ENCODE data around the gene LHX4. TPM values are rescaled to one million over a fixed set of nuclear protein-coding genes. Genes with fewer than 3 reads are reported as not detected.

The LHX4 gene
- polyA plus RNA-seq, 1 experiment, result 0.06 TPM

DNA sequence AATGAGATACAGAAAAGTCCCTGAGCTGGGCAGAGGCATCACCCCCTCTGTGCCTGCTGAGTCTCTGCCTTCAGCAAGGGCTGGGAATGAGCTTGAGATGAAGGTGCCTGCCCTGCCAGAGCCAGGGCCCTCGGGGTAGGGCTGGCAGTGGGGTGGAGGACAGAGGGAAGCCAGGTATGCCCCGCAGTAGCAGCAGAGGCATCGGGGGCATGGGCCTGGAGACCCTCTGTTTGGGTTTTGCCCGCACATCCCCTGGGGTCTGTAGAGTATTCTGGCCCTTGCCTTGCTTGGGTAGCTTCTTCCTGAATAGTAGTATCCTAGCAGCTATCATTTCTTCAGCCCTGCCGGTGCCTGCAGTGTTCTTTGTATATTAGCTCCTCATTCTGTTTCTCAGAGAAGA lies 42.4 kb upstream of the LHX4 start:
- CTCF ChIA-PET, result interaction anchor here (0.7 to 5.3 kb wide), 24 partner anchors 9 to 373 kb away, joined by 3 to 49 read pairs (median 4); no protein-coding TSS in a partner anchor
- Histone ChIP-seq H3K36me3 (ENCODE audit: control insufficient read depth, insufficient read depth, low read length) (peaks cover 38% of the 10 kb centered on the region), H3K4me3 (ENCODE audit: low read depth, low read length) (no peak overlapping the region), H3K27me3 (ENCODE audit: control insufficient read depth, insufficient read depth, low read length) (no peaks in the 10 kb centered on the region)
- DNase-seq (ENCODE audit: low read depth), result no peak
- no peak for TF ChIP-seq CTCF (IDR thresholded peaks at IDR 0.05; ENCODE audit: insufficient read depth, low read depth, low read length)
- POLR2A ChIA-PET, result no interaction called here

DNA sequence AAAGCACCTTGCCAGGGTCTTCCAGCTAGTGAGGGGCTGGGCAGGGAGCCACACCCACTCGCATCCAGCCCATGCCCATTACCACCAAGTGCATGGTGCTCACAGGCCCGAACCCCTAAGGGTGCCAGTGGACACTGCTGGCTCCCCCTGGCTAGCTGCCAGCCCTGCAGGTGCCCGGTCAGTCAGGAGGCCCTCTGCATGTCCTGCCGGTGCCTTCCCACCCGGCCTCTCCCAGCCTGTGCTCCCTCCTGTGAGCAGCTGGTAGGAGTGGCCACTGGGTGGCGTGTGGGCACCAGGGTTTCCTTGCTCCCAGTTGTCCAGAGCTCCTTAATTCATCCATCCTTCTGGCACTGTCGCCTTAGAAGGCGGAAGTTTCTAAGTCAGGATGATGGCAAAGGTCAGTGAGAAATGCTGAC lies 42.0 kb upstream of the LHX4 start:
- CTCF ChIA-PET, result interaction anchor here (0.7 to 5.3 kb wide), 27 partner anchors 9 to 373 kb away, joined by 3 to 49 read pairs (median 4); no protein-coding TSS in a partner anchor
- Histone ChIP-seq H3K4me3 (ENCODE audit: low read depth, low read length) (no peak overlapping the region), H3K27me3 (ENCODE audit: control insufficient read depth, insufficient read depth, low read length) (no peaks in the 10 kb centered on the region), H3K36me3 (ENCODE audit: control insufficient read depth, insufficient read depth, low read length) (peaks cover 36% of the 10 kb centered on the region)
- peak; percentile 85 for TF ChIP-seq CTCF (IDR thresholded peaks at IDR 0.05; ENCODE audit: insufficient read depth, low read depth, low read length)
- no peak for DNase-seq (ENCODE audit: low read depth)
- POLR2A ChIA-PET, result no interaction called here

GRCh38 chr1:180188684-180189175 lies 41.3 kb upstream of the LHX4 start:
- H3K36me3 ChIP-seq (ENCODE audit: control insufficient read depth, insufficient read depth, low read length), result peaks cover 38% of the 10 kb centered on the region
- CTCF ChIA-PET, result interaction anchor here (0.7 to 5.3 kb wide), 24 partner anchors 10 to 374 kb away, joined by 3 to 49 read pairs (median 4); no protein-coding TSS in a partner anchor

GRCh38 chr1:180190091-180190490 lies 40.0 kb upstream of the LHX4 start:
- CTCF ChIA-PET, result interaction anchor here (0.8 to 5.0 kb wide), 3 partner anchors 11 to 288 kb away, joined by 3 to 49 read pairs (median 4); no protein-coding TSS in a partner anchor
- H3K36me3 ChIP-seq (ENCODE audit: control insufficient read depth, insufficient read depth, low read length), result peaks cover 39% of the 10 kb centered on the region
- POLR2A ChIA-PET, result no interaction called here
- TF ChIP-seq CTCF (IDR thresholded peaks at IDR 0.05; ENCODE audit: insufficient read depth, low read depth, low read length), result no peak
- no peaks in the 10 kb centered on the region for H3K27me3 ChIP-seq (ENCODE audit: control insufficient read depth, insufficient read depth, low read length)
- DNase-seq (ENCODE audit: low read depth), result no peak
- H3K4me3 ChIP-seq (ENCODE audit: low read depth, low read length), result no peak overlapping the region

More at GRCh38 chr1:180188684-180189175, 41.3 kb upstream of the LHX4 start:
- H3K27me3 ChIP-seq (ENCODE audit: control insufficient read depth, insufficient read depth, low read length), result no peaks in the 10 kb centered on the region
- POLR2A ChIA-PET, result interaction anchor here (0.6 kb wide), 1 partner anchor 120 kb away, joined by 4 read pairs; no protein-coding TSS in a partner anchor
- DNase-seq (ENCODE audit: low read depth), result no peak
- no peak overlapping the region for H3K4me3 ChIP-seq (ENCODE audit: low read depth, low read length)
- TF ChIP-seq CTCF (IDR thresholded peaks at IDR 0.05; ENCODE audit: insufficient read depth, low read depth, low read length), result no peak

DNA sequence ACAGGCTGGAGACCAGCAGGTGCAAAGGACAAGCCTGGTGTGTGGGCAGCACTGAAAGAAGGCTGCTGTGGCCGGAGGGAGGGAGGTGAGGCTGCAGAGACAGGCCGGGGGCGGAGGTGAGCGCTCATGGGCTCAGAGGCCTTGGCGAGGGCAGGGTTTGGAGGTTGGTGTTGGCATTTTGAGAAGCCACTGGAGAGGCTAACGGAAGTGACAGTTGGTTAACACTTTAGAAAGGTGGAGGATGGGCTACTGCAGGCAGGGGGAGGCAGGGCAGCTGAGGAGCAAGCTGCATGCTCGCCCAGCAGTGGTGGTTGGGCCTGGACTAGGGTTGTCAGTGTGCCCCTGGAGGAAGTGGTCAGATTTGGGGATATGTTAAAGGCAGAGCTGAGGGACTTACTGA lies 37.9 kb upstream of the LHX4 start:
- H3K36me3 ChIP-seq (ENCODE audit: control insufficient read depth, insufficient read depth, low read length), result peaks cover 38% of the 10 kb centered on the region
- no peak overlapping the region for H3K4me3 ChIP-seq (ENCODE audit: low read depth, low read length)
- POLR2A ChIA-PET, result no interaction called here
- DNase-seq (ENCODE audit: low read depth), result no peak
- no peak for TF ChIP-seq CTCF (IDR thresholded peaks at IDR 0.05; ENCODE audit: insufficient read depth, low read depth, low read length)
- CTCF ChIA-PET, result interaction anchor here (0.6 kb wide), 1 partner anchor 15 kb away, joined by 3 read pairs; no protein-coding TSS in a partner anchor
- H3K27me3 ChIP-seq (ENCODE audit: control insufficient read depth, insufficient read depth, low read length), result no peaks in the 10 kb centered on the region

All from BJ (cell line).